ENCODE data around the gene GLOD4. TPM values are rescaled to one million over a fixed set of nuclear protein-coding genes. Genes with fewer than 3 reads are reported as not detected.
"Not testable (repeated sequence)": the region's sequence is repeated elsewhere in the genome, so short reads cannot be mapped to it uniquely, and the experiment has no call there.

The GLOD4 gene
- total RNA-seq, 2 donors from 2014 or later: 72.4 to 113 TPM

DNA sequence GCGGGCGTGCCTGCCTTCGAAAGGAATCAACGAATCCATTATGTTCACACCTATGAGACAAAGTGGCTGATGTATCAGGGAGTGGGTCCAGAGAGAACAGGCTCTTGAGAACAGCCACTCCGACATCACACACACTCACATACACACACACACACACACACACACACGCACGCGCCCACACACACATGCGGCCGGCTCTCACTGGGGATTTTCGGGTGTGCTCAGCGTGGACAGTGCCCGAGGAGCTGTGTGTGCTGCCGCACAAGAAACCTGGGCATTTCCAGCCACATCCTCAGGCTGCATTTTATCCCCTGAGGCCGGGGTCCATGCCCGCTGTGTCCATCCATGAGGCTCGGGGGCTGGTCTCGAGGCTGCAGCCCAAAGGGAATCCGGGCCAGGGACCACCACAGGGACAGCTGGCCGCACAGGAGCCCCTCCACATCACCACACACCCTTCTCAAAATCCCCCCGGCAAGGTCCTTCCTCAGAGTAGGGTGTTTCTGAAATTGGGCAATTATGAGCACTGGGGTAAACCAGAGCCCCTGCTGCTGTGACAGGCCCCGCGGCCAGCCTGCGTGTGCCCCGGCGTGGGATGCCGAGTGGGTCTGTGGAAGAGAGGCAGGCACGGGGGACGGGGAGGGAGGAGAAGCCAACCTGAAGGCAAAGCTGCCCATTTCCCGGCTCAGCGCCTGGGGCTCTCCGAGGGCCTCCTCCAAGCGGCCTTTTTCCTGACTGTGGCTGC is 24.9 kb upstream of the GLOD4 start:
- Histone ChIP-seq H3K4me1 (replicated peaks) (no peaks in the 10 kb centered on the region), H3K9me3 (no peaks in the 10 kb centered on the region), H3K36me3 (no peaks in the 10 kb centered on the region), H3K4me3 (no peak overlapping the region), H3K27me3 (replicated peaks; ENCODE audit: insufficient read depth) (no peaks in the 10 kb centered on the region), H3K27ac (no peak overlapping the region)
- DNase-seq (ENCODE audit: low spot score): no peak
- WGBS: 86% methylated on average over 20 of the region's 33 CpGs
- intact Hi-C loops (cut with DNase I): no loop called here
- TF ChIP-seq, protein P1, sequence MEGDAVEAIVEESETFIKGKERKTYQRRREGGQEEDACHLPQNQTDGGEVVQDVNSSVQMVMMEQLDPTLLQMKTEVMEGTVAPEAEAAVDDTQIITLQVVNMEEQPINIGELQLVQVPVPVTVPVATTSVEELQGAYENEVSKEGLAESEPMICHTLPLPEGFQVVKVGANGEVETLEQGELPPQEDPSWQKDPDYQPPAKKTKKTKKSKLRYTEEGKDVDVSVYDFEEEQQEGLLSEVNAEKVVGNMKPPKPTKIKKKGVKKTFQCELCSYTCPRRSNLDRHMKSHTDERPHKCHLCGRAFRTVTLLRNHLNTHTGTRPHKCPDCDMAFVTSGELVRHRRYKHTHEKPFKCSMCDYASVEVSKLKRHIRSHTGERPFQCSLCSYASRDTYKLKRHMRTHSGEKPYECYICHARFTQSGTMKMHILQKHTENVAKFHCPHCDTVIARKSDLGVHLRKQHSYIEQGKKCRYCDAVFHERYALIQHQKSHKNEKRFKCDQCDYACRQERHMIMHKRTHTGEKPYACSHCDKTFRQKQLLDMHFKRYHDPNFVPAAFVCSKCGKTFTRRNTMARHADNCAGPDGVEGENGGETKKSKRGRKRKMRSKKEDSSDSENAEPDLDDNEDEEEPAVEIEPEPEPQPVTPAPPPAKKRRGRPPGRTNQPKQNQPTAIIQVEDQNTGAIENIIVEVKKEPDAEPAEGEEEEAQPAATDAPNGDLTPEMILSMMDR (IDR thresholded peaks at IDR 0.05): no peak
- TF ChIP-seq POLR2AphosphoS5 (IDR thresholded peaks at IDR 0.05): no peak
- TF ChIP-seq POLR2A (IDR thresholded peaks at IDR 0.05): no peak

DNA sequence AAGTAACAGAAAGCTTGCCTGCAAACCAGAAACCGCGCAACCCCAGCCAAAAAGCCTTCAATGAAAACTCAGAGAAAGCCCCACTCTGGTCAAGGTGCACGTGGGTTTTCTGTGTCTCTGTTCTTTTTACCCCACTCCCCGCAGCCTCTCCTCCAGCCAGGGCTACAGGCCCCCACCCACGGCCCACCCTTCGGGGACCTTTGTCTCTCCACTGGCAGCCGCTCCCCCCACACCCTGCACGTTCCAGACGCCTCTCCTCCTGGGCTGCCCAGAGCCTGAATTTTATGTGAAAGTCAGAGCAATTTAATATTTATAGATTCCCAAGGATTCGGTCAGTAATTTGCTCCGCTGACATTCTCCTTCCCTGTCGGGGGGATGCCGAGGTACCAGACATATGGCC is 24.3 kb upstream of the GLOD4 start:
- 76% methylated on average over 13 of the region's 13 CpGs for WGBS
- H3K27me3 ChIP-seq (replicated peaks; ENCODE audit: insufficient read depth): no peaks in the 10 kb centered on the region
- H3K27ac ChIP-seq: no peak overlapping the region
- intact Hi-C loops (cut with DNase I): no loop called here
- no peaks in the 10 kb centered on the region for H3K4me1 ChIP-seq (replicated peaks)
- TF ChIP-seq, protein P1 (IDR thresholded peaks at IDR 0.05): no peak
- TF ChIP-seq POLR2A (IDR thresholded peaks at IDR 0.05) (no peak), POLR2AphosphoS5 (IDR thresholded peaks at IDR 0.05) (no peak)
- H3K36me3 ChIP-seq: no peaks in the 10 kb centered on the region
- no peaks in the 10 kb centered on the region for H3K9me3 ChIP-seq
- H3K4me3 ChIP-seq: no peak overlapping the region
- no peak for DNase-seq (ENCODE audit: low spot score)

DNA sequence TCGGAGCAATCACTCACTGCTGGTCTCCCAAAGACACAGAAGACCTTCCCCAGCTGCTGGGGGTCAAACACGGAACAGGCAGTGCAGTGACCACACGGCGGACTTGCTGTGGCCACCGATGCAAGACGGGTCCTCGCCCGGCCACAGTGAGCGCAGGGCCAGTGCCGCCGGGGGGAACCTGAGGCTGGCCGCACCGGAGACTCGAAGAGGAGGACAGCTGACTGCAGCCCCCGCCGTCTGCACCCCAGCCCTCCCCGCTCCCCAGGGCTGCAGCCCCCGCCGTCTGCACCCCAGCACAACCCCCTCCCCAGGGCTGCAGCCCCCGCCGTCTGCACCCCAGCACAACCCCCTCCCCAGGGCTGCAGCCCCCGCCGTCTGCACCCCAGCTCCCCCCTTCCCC is 23.8 kb upstream of the GLOD4 start:
- intact Hi-C loops (cut with DNase I); H3K36me3 ChIP-seq; H3K27me3 ChIP-seq (replicated peaks; ENCODE audit: insufficient read depth); H3K27ac ChIP-seq; DNase-seq (ENCODE audit: low spot score); H3K4me1 ChIP-seq (replicated peaks); H3K4me3 ChIP-seq; H3K9me3 ChIP-seq: not testable (repeated sequence)
- WGBS: 93% methylated on average over 21 of the region's 23 CpGs

DNA sequence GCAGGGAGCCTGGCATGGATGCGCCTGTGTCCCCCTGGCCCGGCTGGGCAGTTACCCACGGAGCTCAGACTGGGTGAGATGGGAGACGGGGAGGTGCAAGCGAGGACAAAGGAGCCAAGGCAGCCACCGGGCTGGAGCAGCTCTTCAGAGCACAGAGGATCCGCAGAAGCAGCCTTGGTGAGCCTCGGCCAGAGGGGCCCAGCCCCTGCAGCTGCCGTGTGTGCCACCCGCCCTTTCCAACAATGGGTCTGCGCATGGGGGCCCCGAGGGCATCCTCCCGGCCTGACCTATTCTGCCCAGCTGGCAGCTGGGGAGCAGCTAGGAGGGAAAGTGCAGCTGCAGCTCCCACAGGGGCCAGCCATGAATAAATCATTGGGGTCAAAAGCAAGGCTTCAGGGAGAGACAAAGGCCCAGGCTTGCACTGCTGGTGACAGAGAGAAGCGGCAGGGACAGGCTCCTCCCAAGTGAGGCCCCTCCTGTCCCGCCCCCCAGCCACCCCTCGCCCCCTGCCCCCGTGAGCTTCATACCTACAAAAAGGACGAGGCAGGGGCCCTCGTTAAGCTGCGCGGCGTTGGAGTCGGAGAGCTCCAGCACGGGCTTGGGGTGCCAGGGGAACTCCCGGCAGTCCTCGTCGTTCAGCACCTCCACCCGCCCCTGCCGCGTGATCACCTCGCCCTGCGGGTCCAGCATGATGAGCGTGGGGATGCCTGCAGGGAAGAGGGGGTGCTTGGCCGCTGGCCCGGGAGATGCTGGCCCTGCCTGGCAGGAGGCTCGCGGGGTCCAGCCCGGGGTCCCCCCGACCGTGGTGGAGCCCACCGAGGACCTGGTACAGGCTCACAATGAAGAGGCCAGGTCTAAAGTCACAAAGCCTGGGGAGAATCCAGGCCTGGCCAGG is 22.7 kb upstream of the GLOD4 start:
- 87% methylated on average over 41 of the region's 41 CpGs for WGBS
- TF ChIP-seq, protein P1 (IDR thresholded peaks at IDR 0.05): no peak
- peaks cover 0 to 6% of the 10 kb centered on the region in 2 donors for H3K36me3 ChIP-seq

DNA sequence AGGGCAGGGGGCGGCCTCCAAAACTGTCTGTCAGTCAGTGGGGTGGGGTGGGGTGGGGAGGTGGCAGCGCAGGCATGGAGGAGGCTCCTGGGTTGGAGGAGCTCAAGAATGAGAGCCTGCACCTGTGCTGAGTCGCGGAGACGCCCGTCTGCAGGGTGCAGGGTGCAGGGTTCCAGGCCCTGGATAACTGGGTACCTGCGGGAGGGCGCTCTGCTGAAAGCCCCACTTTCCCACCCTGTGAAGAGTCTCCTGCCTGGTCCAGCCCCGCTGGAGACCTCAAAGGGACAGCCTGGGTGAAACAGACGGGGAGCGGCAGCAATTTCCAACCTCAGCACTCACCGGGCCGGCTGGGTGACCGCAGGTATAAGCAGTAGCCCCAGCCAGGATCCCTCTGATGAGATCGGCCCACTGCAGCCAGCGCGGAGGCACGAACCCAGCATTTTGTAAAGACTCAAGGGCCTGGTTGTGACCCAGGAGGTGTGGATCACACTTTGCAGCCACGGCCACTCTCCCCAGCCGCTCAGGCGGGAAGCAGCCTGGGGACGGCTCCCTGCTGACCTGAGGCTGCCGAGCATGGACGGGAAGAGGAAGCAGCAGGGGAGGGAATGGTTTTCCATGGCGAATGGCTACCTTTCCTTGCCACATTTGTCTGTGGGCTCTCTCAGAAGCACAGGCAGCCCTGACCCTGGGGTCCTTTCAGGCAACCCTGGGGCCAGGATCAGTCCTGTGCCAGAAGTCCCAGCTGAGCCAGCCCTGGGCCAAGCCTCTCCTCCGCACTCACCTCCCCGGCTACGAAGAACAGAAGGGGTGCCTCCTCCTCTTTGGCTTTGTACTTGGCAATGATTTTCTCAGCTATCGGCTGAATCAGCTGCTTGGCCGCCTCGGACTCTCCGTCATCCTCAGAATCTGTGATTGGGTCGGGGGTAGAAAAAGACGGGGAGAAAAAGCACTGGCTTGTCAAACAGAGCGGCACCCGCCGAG is 21.1 kb upstream of the GLOD4 start:
- Histone ChIP-seq H3K27me3 (replicated peaks; ENCODE audit: insufficient read depth) (no peaks in the 10 kb centered on the region), H3K9me3 (no peaks in the 10 kb centered on the region), H3K27ac (no peak overlapping the region), H3K4me3 (no peak overlapping the region), H3K36me3 (peaks cover 0 to 6% of the 10 kb centered on the region in 2 donors), H3K4me1 (replicated peaks) (no peaks in the 10 kb centered on the region)
- DNase-seq (ENCODE audit: low spot score): no peak
- WGBS: 80% methylated on average over 32 of the region's 37 CpGs
- TF ChIP-seq, protein P1 (IDR thresholded peaks at IDR 0.05): no peak
- TF ChIP-seq POLR2AphosphoS5 (IDR thresholded peaks at IDR 0.05): no peak
- intact Hi-C loops (cut with DNase I): no loop called here

More for the DNA sequence above, 22.7 kb upstream of the GLOD4 start:
- Histone ChIP-seq H3K4me3 (no peak overlapping the region), H3K27me3 (replicated peaks; ENCODE audit: insufficient read depth) (no peaks in the 10 kb centered on the region), H3K27ac (no peak overlapping the region), H3K4me1 (replicated peaks) (no peaks in the 10 kb centered on the region), H3K9me3 (no peaks in the 10 kb centered on the region)
- no peak for DNase-seq (ENCODE audit: low spot score)
- intact Hi-C loops (cut with DNase I): no loop called here
